ENCODE data around the gene C2CD3. TPM values are rescaled to one million over a fixed set of nuclear protein-coding genes. Genes with fewer than 3 reads are reported as not detected.
A peak's percentile ranks its signal among the peaks of the same experiment; 100 is the strongest.

C2CD3 gene
- total and polyA plus RNA-seq, 9 of the 15 experiments (the other 6 are each of a cell fraction or from before 2014, with no cell fraction given) = 4.4 to 20.2 (median 15.4) TPM

- TF ChIP-seq ZNF398 (CRISPR knock-in tag; IDR thresholded peaks at IDR 0.05) (no peak), GATAD2B (IDR thresholded peaks at IDR 0.05; ENCODE audit: borderline replicate concordance) (no peak), MAFK (IDR thresholded peaks at IDR 0.05; ENCODE audit: low read length) (no peak), MLLT1 (IDR thresholded peaks at IDR 0.05) (no peak), POU5F1 (IDR thresholded peaks at IDR 0.05; ENCODE audit: borderline replicate concordance, low read depth, low read length, partially characterized antibody) (no peak), MLX (CRISPR knock-in tag; conservative IDR thresholded peaks at IDR 0.05) (no peak), CBFA2T3 (IDR thresholded peaks at IDR 0.05) (peak; percentile 90), FOXA3 (CRISPR knock-in tag; conservative IDR thresholded peaks at IDR 0.05 in 1 of 2, IDR thresholded peaks at IDR 0.05 in 1 of 2) (no peak), ATF1 (CRISPR knock-in tag; IDR thresholded peaks at IDR 0.05) (no peak), ATF1 (tag; IDR thresholded peaks at IDR 0.05) (no peak), MTA2 (IDR thresholded peaks at IDR 0.05; ENCODE audit: low read depth) (peak; percentile 65), ZHX1 (conservative IDR thresholded peaks at IDR 0.05; ENCODE audit: low read length) (no peak), EP300 (IDR thresholded peaks at IDR 0.05; ENCODE audit: low read length) (peak; percentile 40), KLF1 (tag; IDR thresholded peaks at IDR 0.05) (no peak), NFIX (CRISPR knock-in tag; IDR thresholded peaks at IDR 0.05; ENCODE audit: low read depth) (no peak), UBTF (IDR thresholded peaks at IDR 0.05; ENCODE audit: borderline replicate concordance in 1 of 2, low read depth in 2 of 2, low read length in 2 of 2) (no peak), NR0B1 (IDR thresholded peaks at IDR 0.05; ENCODE audit: partially characterized antibody) (no peak)
Observed at GRCh38 chr11:74205181-74205580, 34.4 kb upstream of the C2CD3 start (continued).
